ENCODE data around the gene METTL21A.

Gene METTL21A

DNA sequence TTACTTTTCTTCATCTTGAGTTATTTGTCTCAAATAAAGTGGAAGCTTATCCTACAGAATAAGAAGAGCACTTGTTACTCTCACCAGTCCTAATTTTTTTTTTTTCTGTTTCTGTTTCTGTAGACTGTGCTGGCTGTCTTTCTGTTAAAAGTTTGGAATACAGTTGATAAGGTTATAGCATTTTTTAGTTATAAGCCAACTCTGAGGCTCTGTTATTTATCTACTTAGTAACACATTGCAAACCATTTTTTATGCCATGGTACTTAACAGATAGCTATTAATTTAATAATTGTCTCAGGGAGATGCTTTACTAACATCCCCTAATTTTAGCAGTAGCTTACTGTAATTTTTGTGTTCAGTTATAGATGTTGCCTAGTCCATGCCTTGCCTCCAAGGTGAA, 57.5 kb downstream of the METTL21A start:
- Mint-ChIP-seq H3K4me3 (no peak overlapping the region), H3K4me1 (no peaks in the 10 kb centered on the region), H3K27me3 (ENCODE audit: low read depth, poor library complexity) (no peaks in the 10 kb centered on the region), H3K9me3 (no peaks in the 10 kb centered on the region), H3K36me3 (ENCODE audit: low read depth) (peaks cover 67% of the 10 kb centered on the region), H3K27ac (no peak overlapping the region)
- DNase-seq: no peak
- no peak for TF ChIP-seq CTCF (IDR thresholded peaks at IDR 0.05)

GRCh38 chr2:207565736-207566500, 59.3 kb downstream of the METTL21A start:
- no peaks in the 10 kb centered on the region for H3K9me3 Mint-ChIP-seq
- H3K27me3 Mint-ChIP-seq (ENCODE audit: low read depth, poor library complexity): no peaks in the 10 kb centered on the region
- no peak for TF ChIP-seq CTCF (IDR thresholded peaks at IDR 0.05)
- peaks cover 60% of the 10 kb centered on the region for H3K36me3 Mint-ChIP-seq (ENCODE audit: low read depth)
- H3K4me3 Mint-ChIP-seq: no peak overlapping the region
- H3K27ac Mint-ChIP-seq: no peak overlapping the region
- no peaks in the 10 kb centered on the region for H3K4me1 Mint-ChIP-seq
- DNase-seq: no peak

All from nephron progenitor cell (in vitro differentiated cells).